Jurkat, Clone E6-1 (cell line): ENCODE data around the gene PRR33.
"Not testable (repeated sequence)": the region's sequence is repeated elsewhere in the genome, so short reads cannot be mapped to it uniquely, and the experiment has no call there.

ENCODE experiments used
- DNase-seq: peaks from one replicate; pipeline ENCODE4 v3.0.0-alpha.2; 2011; ENCODE audit warnings: low read depth, low spot score
- H3K4me3 ChIP-seq: 2 replicates; pipeline ENCODE4 v1.5.1; 2011; ENCODE audit warnings: mild to moderate bottlenecking, low read length, control low read depth, moderate library complexity

PRR33 gene

DNA sequence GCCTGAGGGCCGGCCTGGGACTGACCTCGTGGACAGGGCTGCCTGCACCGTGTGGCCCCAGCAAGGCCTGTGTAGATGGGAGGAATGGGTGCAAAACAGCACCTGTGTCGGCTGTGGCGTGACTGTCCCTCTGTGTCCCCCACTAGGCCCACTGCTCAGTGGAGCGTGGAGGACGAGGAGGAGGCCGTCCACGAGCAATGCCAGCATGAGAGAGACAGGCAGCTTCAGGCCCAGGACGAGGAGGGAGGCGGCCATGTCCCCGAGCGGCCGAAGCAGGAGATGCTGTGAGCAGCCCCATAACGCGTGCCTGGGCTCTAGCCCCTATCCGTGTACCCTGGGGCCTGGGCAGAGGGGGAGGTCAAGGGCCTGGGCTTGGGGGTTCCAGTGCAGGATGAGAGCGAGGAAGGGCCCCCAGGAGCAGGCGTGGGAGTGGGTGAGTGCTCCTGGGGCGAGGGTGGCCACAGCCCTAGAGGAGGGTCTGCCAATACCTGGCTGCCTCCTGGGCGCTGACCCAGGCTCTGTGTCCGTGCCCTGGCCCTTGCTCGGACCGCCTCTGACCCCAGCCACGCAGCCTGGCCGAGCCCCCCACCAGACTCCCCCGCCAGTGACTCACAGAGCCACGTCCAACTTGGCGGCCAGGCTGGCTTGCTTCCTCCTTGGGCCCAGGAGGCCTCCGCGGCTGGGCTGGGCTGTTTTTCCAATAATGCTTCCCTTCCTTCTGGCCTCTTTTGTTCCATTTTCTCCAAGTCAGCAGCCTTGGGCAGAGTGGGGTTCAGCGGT lies 11.6 kb downstream of the PRR33 start:
- no peak for DNase-seq
- no peak overlapping the region for H3K4me3 ChIP-seq

DNA sequence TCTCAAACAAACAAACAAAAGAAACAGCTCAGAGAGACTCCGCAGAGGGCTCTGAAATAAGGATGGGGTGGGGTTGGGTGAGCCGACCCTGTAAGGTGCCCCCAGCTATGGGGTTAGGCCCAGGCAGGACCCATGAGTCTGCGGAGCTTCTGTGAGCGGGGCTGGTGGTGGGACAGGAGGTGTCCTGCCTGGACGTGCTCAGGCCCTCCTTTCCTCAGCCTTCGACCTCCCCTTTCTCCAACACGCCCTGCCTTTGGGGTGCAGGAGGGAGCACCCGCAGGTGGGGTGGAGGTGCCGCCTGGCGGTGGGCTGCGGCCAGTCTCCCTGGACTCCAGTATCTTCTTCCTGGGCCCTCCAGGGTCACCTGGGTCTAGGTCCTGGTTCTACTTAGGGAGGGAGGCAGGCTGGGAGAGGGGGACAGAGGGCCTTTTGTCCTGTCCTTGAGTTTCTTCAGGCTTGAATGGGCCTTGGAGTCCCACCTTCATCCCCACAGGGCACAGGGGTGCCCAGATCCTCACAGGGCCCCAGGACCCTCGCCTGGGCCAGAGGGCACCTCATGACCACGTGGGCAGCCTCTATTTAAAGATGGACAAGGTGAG lies 12.3 kb downstream of the PRR33 start:
- DNase-seq: no peak

DNA sequence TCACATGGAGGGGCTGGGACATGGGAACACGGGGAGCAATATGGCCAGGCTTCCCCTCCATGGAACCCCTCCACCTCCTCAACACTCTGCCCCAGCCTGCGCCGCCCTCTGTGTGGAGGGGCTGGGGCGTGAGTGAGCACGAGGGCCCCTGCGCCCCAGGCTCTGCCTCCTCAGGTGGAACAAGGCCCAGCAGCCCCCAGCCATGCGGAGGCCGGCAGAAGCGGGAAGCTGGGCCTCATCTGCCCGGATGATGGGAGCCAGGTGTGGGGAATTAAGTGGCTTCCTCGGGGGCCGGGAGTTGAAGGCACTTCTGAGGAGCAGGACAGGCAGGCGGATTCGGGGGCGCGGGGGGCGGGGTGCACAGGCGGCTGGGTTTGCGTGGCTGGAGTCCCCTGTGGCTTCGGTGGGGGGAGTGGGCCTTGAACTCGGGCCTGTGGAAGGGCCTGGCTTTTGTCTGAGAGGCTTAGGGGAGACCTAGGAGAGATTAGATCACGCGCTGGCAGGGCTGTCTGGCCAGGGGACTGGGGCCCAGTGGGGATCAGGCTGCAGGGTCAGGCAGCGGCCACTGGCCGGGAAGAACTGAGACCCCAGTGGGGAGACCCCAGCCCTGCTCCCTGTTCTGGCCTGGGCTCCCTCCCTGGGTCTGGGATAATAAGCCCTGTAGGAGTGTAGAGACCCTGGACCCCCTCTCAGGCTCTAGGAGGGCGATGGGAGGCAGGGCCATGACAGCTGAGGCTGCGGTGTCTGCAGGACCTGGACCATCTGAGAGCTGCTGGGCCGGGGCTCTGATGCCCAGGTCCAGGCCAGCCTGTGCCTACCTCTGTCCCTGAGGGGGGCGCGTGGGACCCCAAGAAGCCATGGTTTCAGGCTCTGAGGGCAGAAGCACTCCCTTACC lies 13.3 kb downstream of the PRR33 start:
- H3K4me3 ChIP-seq: no peak overlapping the region

More for the DNA sequence above, 12.3 kb downstream of the PRR33 start:
- H3K4me3 ChIP-seq: no peak overlapping the region

DNA sequence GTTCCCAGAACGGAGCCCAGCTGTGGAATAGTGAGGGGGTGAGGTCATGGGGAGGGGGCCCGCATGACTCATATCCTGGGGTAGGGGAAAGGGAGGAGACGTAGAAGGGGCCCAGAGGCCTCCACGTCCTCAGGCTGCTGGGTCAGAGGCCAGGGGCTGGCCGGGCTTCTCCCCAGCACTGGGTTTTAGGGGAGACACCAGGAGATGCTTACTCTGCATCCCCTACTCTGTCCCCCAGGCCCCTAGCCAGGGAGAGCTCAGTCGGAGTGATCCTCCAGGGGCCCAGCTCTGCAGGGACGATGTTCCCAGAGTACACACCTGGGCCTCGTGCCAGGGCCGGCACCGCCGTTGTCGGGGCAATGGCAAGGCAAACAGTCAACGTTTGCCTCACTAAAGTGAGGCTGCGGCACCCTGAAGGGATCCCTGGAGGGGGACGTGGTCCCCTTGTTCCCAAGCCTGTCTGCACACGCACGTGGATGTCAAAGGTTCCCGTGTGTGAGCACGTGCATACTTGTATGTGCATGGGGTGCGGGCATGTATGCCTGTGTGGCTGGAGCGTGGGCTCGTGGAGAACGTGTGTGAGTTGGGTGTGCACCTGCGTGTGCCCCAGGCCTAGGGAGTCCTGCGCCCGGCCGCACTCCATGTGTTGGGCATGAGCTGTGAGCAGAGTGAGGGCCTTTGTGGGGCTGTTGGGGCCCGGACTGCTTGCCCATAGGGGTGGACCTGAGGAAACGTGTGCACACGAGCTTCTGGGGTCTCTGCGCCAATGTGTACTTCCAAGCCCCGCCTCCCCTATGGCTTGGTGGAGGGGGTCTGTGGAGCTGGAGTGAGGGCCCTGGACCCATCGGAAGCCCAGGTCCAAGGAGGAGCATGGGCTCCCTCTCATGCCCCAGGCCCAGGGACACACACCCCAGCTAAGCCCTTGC lies 14.2 kb downstream of the PRR33 start:
- no peak overlapping the region for H3K4me3 ChIP-seq
- DNase-seq: no peak

More for the DNA sequence above, 13.3 kb downstream of the PRR33 start:
- no peak for DNase-seq

DNA sequence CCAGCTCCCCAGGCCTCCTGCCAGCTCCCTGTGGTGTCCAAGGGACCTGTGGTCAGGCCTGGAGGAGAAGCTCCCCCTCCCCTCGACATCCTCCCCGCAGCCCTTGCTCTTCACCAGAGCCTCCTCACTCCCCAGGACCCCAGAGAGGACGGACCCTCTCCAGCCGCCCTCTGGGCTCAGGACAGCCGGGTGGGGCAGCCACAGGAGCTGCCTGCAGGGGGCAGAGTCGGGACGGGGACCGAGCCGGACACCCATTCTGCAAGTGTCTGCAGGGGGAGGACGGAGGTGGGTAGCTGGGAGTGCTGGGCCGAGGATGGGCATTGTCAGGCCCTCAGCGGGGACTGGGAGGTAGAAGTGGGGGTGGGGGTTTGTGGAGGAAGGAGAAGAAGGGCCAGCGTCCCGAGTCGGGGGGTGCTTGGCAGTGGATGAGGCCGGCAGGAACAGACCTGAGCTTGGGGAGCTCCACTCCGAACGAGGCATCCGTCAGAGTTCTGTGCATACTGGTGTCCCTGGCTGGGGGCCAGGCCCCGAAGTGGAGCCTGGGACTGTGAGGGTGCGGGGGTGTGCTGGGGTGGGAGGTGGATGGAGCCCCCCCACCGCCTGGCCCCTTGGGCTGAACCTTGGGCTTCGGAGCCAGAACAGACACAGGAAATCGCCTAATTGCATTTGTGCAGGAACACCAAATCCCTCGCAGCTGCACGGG lies 15.2 kb downstream of the PRR33 start:
- no peak for DNase-seq
- no peak overlapping the region for H3K4me3 ChIP-seq

DNA sequence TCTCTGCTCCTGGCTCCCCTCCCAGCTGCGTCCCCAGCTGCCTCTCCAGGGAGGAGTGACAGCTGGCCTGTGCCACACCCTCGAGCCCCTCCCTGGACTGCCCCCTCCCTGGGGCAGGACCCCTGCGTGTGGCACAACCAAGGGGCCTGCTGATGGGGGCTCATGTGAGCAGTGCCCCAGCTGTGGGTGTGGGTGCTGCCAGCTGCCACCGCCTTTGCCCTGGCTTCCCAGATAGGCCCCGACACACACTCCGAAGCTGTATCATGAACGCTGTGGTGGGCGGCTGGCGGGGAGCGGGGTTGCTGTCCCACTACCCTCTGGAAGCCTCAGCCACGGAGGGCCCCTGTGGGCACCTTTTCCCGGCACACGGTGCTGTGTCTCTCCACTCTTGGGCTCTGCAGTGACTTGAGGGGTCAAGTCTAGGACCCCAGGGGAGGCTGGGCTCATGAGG lies 15.8 kb downstream of the PRR33 start:
- DNase-seq, H3K4me3 ChIP-seq: not testable (repeated sequence)

DNA sequence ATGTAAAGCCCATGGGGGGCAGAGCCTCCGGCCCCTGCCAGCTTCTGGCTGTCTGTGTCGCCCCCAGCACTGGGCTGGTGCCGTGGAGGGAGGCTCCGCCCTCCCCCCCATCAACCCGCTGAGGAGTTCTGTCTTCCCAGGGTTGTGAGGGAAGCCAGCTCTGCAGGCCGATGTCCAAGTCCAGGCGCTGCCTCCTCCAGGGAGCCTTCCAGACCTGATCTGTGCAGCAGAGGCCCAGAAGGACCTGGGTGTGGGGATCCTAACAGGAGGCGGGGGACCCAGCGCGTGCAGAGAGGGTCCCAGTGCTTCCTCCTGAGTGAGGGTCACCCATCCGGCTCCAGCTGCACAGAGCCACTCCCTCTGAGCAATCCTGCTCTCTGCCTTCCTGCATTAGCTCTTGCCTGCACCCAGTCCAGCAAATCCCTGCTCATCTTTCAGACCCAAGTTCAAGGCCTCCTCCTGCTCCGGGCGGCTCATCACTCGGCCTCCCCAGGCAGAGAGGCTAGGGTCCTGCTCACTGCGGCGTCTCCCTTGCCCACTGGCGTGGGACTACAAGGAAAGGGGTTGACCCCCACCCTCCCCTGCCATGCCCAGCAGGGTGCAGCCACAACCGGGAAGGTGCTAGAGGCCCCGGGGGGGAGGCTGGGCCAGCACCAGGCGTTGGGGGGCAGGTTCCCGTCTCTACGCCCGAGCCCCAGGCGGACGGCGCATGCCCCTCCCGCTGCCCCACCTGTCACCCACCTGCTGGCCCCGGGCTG lies 16.4 kb downstream of the PRR33 start:
- no peak for DNase-seq
- no peak overlapping the region for H3K4me3 ChIP-seq

DNA sequence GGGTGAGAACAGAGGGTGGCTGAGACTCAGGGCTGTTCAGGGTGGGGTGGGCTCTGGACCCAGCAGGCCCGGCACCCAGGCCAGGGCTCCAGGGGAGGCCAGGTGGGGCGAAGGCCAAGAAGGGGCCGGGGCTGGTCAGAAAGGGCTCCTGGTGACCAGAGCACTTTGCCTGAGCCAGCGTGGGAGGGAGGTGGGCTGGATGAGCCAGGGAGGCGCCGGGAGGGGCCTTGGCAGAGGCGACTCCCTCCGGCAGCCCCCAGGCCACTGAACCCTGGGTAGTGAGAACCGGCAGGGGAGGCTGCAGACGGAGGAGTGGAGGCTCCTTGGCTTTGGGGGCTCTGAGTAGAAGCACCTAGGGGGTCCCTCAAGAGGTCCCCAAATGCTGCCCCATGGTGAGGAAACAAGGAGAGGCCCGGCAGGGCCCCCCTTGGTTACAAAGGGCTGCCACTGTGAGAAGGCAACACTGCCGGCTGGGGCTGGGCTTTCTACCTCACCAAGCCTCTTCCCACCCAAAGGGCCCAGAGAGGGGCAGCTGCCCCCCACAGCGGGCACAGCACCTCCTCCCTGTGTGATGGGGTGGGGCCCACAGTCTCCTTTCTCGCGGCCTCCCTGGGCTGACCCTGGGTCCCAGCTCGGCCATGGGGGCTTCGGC lies 17.1 kb downstream of the PRR33 start:
- not testable (repeated sequence) for DNase-seq, H3K4me3 ChIP-seq

DNA sequence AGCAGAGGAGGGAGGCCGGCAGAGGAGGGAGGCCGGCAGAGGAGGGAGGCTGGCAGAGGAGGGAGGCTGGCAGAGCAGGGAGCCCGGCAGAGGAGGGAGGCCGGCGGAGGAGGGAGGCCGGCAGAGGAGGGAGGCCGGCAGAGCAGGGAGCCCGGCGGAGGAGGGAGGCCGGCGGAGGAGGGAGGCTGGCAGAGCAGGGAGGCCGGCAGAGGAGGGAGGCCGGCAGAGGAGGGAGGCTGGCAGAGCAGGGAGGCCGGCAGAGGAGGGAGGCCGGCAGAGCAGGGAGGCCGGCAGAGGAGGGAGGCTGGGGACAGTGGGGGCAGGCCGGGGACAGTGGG lies 17.9 kb downstream of the PRR33 start:
- not testable (repeated sequence) for H3K4me3 ChIP-seq, DNase-seq

DNA sequence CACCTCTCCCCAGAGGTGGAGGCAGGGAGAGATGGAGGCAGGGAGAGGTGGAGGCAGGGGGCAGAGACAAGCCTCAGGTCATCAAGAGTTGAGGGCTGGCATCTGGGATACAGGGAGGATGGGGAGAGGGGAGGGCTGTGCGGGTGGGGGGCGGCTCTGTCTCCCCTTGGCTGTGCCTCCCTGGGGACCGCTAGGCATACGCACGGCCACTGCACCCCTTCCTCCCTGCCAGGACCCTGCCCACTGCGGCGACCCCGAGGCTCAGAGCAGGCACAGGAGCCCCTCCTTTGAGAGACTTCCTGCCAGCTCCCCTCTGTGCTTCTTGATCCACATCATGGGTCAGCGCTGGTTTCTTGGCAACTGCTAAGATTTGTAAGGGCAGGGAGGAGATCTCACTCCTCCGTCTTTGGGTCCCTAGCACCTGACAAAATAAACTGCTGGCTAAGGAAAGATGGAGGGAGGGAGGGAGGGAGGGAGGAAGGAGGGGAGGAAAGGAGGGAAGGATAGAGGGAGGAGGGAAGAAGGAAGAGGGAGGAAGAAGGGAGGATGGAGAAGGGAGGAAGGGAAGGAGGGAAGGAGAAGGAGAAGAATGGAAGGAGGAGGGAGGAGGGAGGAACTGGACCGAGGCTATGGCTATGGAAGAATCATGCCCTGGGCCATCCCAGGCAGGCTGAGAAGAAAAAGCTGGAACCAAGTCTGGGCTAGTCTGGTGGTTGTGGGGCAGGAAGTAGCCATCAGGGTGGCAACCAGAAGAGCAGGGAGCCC lies 18.5 kb downstream of the PRR33 start:
- no peak for DNase-seq

DNA sequence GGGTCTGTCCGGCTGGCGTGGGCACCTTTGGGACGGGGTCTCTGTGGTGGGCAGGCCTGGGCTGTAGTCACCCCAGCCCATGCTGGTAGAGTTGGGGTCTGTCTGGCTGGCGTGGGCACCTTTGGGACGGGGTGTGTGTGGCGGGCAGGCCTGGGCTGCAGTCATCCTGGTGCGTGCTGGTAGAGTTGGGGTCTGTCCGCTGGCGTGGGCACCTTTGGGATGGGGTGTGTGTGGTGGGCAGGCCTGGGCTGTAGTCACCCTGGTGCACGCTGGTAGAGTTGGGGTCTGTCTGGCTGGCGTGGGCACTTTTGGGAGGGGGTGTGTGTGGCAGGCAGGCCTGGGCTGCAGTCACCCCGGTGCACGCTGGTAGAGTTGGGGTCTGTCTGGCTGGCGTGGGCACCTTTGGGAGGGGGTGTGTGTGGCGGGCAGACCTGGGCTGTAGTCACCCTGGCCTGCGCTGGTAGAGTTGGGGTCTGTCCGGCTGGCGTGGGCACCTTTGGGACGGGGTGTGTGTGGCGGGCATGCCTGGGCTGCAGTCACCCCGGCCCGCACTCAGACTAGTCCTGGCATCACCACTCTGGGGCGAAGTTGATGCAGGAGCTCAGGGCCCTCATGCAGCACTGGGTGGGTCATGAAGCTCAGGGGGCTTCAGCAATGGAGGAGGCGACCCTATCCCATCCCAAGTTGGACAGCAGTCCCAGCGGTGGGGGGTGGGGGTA lies 19.3 kb downstream of the PRR33 start:
- H3K4me3 ChIP-seq: no peak overlapping the region
- no peak for DNase-seq

More for the DNA sequence above, 18.5 kb downstream of the PRR33 start:
- no peak overlapping the region for H3K4me3 ChIP-seq

DNA sequence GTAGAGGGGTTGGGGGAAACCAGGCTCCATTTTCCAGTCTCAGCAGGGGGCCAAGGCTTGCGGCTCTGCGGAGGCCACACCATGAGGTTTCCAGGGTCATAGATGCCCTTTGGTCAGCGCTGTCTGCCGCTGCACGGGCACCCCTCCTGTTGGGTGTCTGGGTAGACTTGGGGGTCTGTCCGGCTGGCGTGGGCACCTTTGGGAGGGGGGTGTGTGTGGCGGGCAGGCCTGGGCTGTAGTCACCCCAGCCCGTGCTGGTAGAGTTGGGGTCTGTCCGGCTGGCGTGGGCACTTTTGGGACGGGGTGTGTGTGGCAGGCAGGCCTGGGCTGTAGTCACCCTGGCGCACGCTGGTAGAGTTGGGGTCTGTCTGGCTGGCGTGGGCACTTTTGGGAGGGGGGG lies 20.2 kb downstream of the PRR33 start:
- no peak overlapping the region for H3K4me3 ChIP-seq
- DNase-seq: no peak

DNA sequence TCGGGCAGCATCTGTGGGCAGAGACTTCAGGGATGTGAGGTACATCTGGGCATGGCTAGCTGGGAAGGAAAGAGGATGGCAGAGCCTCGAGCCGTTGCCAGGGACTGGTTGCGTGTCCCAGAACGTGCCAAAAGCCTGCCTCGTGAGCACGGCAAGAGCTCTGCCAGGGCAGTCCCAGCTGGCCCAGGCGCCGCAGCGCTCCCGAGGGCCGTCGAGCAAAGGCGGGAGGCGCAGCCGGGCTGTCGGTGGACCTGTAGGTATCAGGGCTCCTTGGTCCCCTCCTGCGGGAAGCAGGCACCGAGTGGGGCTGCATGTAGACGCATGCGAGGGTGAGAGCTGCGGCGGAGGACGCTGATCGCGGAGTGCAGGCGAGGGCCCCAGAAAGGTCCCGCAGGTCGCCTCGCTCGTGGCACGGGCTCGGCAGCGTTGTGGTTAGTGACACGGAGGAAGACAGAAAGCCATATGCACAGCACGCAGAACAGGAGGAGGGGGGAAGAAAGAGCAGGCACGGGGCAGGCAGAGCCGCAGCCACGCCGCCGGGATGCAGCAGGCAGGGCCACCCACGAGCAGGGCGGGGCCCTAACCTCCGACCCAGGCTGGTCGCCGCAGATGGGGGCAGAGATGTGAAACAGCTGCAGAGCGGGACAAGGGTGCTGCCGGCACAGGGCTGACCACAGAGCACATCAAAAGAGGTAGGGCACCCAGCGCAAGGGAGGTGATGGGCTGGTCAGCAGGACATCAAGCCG lies 20.8 kb downstream of the PRR33 start:
- no peak for DNase-seq
- no peak overlapping the region for H3K4me3 ChIP-seq

DNA sequence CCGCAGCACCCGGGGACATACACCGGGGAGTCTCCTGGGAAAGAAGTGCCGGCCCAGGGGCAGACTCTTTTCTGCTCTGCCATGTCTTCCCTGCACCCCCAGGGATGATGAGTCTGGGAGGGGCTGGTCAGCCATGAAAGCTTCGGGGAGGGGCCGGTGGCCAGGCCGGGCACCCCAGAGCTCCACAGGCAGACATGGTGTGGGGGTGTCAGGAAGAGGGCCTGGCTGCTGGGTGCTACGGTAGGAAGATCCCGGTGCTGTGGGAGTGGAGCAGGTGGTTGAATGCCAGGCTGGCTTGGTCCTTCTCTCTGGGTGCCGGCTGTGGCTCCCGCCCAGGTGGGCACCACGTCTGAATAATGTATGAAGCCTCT lies 21.4 kb downstream of the PRR33 start:
- no peak overlapping the region for H3K4me3 ChIP-seq

More for the DNA sequence above, 21.4 kb downstream of the PRR33 start:
- DNase-seq: no peak
